ENCODE data around the gene ADORA1. TPM values are rescaled to one million over a fixed set of nuclear protein-coding genes. Genes with fewer than 3 reads are reported as not detected.

Gene ADORA1
- total RNA-seq, 1 donor from 2014 or later: not detected

GRCh38 chr1:203156280-203156679 lies 28.8 kb downstream of the ADORA1 start:
- intact Hi-C loops (cut with micrococcal nuclease): no loop called here

GRCh38 chr1:203158423-203158822 lies 30.9 kb downstream of the ADORA1 start:
- intact Hi-C loops (cut with micrococcal nuclease): no loop called here

- intact Hi-C loops (cut with micrococcal nuclease): no loop called here
Observed at GRCh38 chr1:203158960-203159665, 31.6 kb downstream of the ADORA1 start.

GRCh38 chr1:203159844-203160243 lies 32.3 kb downstream of the ADORA1 start:
- intact Hi-C loops (cut with micrococcal nuclease): no loop called here

GRCh38 chr1:203161175-203161574 lies 33.6 kb downstream of the ADORA1 start:
- intact Hi-C loops (cut with micrococcal nuclease): no loop called here

- intact Hi-C loops (cut with micrococcal nuclease): no loop called here
Observed at GRCh38 chr1:203161703-203162102, 34.2 kb downstream of the ADORA1 start.

GRCh38 chr1:203162403-203162802 lies 34.9 kb downstream of the ADORA1 start:
- intact Hi-C loops (cut with micrococcal nuclease): no loop called here

- intact Hi-C loops (cut with micrococcal nuclease): no loop called here
Observed at GRCh38 chr1:203163891-203164635, 36.5 kb downstream of the ADORA1 start.

GRCh38 chr1:203165101-203165799 lies 37.7 kb downstream of the ADORA1 start:
- intact Hi-C loops (cut with micrococcal nuclease): no loop called here

GRCh38 chr1:203165800-203166161 lies 38.3 kb downstream of the ADORA1 start:
- intact Hi-C loops (cut with micrococcal nuclease): no loop called here

GRCh38 chr1:203166192-203166940 lies 38.8 kb downstream of the ADORA1 start:
- intact Hi-C loops (cut with micrococcal nuclease): no loop called here

GRCh38 chr1:203167026-203167912 lies 39.7 kb downstream of the ADORA1 start:
- intact Hi-C loops (cut with micrococcal nuclease): no loop called here

- intact Hi-C loops (cut with micrococcal nuclease): no loop called here
Observed at GRCh38 chr1:203167913-203168200, 40.3 kb downstream of the ADORA1 start.

- intact Hi-C loops (cut with micrococcal nuclease): no loop called here
Observed at GRCh38 chr1:203168256-203168786, 40.8 kb downstream of the ADORA1 start.

GRCh38 chr1:203168991-203169390 lies 41.5 kb downstream of the ADORA1 start:
- intact Hi-C loops (cut with micrococcal nuclease): no loop called here

GRCh38 chr1:203169770-203170520 lies 42.4 kb downstream of the ADORA1 start:
- intact Hi-C loops (cut with micrococcal nuclease): no loop called here

- intact Hi-C loops (cut with micrococcal nuclease): no loop called here
Observed at GRCh38 chr1:203170625-203171330, 43.3 kb downstream of the ADORA1 start.

- intact Hi-C loops (cut with micrococcal nuclease): loop anchor here (1.0 kb wide), 1 partner anchor 132 kb away; no protein-coding TSS in a partner anchor
Observed at GRCh38 chr1:203171341-203172183, 44.0 kb downstream of the ADORA1 start.
